ENCODE results near the gene CAMKMT.

DNA sequence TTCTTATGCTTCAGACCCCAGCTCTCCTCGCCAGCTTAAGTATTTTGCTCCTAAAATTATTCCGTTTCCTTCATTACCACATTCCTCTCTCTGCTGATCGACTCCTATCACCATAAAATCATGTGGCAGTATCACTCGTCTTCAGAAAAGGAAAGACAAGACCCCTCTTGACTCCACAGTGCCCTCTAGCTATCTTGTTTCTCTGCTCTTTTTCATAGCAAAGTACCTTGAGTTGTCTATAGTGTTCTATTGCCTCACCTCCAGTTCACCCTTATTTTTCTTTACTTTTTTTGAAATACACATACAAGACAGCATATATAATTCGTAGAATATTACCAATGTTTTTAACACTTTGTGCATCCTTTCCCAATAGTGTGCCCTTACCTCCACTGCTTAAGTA lies 306.6 kb downstream of the CAMKMT start:
- TF ChIP-seq, protein P1, sequence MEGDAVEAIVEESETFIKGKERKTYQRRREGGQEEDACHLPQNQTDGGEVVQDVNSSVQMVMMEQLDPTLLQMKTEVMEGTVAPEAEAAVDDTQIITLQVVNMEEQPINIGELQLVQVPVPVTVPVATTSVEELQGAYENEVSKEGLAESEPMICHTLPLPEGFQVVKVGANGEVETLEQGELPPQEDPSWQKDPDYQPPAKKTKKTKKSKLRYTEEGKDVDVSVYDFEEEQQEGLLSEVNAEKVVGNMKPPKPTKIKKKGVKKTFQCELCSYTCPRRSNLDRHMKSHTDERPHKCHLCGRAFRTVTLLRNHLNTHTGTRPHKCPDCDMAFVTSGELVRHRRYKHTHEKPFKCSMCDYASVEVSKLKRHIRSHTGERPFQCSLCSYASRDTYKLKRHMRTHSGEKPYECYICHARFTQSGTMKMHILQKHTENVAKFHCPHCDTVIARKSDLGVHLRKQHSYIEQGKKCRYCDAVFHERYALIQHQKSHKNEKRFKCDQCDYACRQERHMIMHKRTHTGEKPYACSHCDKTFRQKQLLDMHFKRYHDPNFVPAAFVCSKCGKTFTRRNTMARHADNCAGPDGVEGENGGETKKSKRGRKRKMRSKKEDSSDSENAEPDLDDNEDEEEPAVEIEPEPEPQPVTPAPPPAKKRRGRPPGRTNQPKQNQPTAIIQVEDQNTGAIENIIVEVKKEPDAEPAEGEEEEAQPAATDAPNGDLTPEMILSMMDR (IDR thresholded peaks at IDR 0.05): no peak
- TF ChIP-seq POLR2A (IDR thresholded peaks at IDR 0.05): no peak

All from transverse colon (tissue), 3 donors.